ENCODE results near the gene ASTE1.
"Not testable (repeated sequence)": the region's sequence is repeated elsewhere in the genome, so short reads cannot be mapped to it uniquely, and the experiment has no call there.

Gene ASTE1

DNA sequence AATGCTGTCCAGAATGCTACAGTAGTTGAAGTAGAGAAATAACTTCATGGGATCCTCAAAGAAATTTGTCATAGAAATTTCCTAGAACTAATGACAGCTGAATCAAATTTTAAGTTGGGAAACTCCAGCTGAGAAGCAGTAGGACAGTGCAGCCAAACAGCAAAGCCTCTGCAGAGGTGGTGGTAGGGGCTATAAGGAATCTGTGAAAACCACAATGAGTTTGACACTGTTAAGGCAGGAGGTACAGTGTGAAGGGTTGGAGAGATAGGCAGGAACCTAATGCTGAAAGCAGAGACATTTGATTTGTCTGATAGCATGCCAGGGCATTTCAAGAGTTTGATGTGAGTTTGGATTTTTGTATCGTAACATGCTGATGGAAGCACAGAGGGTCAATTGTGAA, 22.0 kb downstream of the ASTE1 start:
- Histone ChIP-seq H3K27me3 (ENCODE audit: control insufficient read depth, insufficient read depth, low read length) (no peaks in the 10 kb centered on the region), H3K9me3 (ENCODE audit: control insufficient read depth, low read length) (no peaks in the 10 kb centered on the region), H3K36me3 (ENCODE audit: control insufficient read depth, insufficient read depth, low read length) (no peaks in the 10 kb centered on the region), H3K4me3 (ENCODE audit: low read length) (no peak overlapping the region), H3K9ac (ENCODE audit: low read length) (no peak overlapping the region), H3K4me1 (ENCODE audit: control insufficient read depth, insufficient read depth, low read length) (no peaks in the 10 kb centered on the region)

- H3K27me3 ChIP-seq (ENCODE audit: control insufficient read depth, insufficient read depth, low read length) = no peaks in the 10 kb centered on the region
- no peak overlapping the region for H3K9ac ChIP-seq (ENCODE audit: low read length)
- no peaks in the 10 kb centered on the region for H3K36me3 ChIP-seq (ENCODE audit: control insufficient read depth, insufficient read depth, low read length)
- no peaks in the 10 kb centered on the region for H3K9me3 ChIP-seq (ENCODE audit: control insufficient read depth, low read length)
- no peak overlapping the region for H3K4me3 ChIP-seq (ENCODE audit: low read length)
- no peaks in the 10 kb centered on the region for H3K4me1 ChIP-seq (ENCODE audit: control insufficient read depth, insufficient read depth, low read length)
Observed at GRCh38 chr3:131001071-131001470, 25.6 kb downstream of the ASTE1 start.

DNA sequence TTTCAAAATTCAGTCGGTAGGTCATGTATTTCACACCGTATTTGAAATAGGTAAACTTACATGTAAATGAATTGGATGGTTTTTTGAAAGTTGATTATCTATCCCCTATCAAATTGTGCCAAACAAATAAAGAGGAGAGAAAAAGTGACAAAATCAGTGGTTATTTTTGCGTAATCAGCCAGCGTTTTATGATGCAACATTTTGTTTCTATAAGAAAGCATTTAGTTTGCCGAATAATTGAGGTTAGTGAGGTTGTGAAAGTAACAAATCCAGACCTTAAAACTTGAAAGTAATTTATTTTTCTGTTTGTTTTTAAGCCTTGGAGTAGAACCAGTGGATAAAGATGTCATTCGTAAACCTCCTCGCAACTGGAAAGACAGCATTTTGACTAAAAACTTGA, 29.3 kb downstream of the ASTE1 start:
- Histone ChIP-seq H3K36me3 (ENCODE audit: control insufficient read depth, insufficient read depth, low read length) (no peaks in the 10 kb centered on the region), H3K27me3 (ENCODE audit: control insufficient read depth, insufficient read depth, low read length) (no peaks in the 10 kb centered on the region), H3K9ac (ENCODE audit: low read length) (no peak overlapping the region), H3K4me1 (ENCODE audit: control insufficient read depth, insufficient read depth, low read length) (no peaks in the 10 kb centered on the region), H3K9me3 (ENCODE audit: control insufficient read depth, low read length) (no peaks in the 10 kb centered on the region), H3K4me3 (ENCODE audit: low read length) (no peak overlapping the region)

DNA sequence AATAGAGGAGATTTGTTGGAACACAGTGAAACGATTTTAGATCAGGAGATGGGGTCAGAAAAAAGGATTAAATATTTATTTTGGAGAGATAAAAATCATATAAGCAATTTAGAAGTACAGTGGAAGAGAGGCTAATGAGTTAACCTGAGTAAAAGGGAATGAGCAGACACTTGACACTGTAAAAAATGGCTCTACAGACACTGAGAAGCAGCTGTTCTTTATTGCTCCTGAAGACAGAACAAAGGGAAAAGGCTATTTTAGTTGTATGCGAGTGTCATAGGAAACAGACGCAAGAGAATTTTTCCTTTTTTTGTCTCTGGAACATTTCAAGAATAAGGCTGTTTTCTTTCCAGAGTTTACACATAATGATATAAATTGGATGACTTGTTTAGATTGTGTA, 34.3 kb downstream of the ASTE1 start:
- Histone ChIP-seq H3K9me3 (ENCODE audit: control insufficient read depth, low read length) (no peaks in the 10 kb centered on the region), H3K9ac (ENCODE audit: low read length) (no peak overlapping the region), H3K27me3 (ENCODE audit: control insufficient read depth, insufficient read depth, low read length) (no peaks in the 10 kb centered on the region), H3K36me3 (ENCODE audit: control insufficient read depth, insufficient read depth, low read length) (no peaks in the 10 kb centered on the region), H3K4me1 (ENCODE audit: control insufficient read depth, insufficient read depth, low read length) (no peaks in the 10 kb centered on the region), H3K4me3 (ENCODE audit: low read length) (no peak overlapping the region)

GRCh38 chr3:130991126-130991525, 35.5 kb downstream of the ASTE1 start:
- Histone ChIP-seq H3K4me1 (ENCODE audit: control insufficient read depth, insufficient read depth, low read length) (no peaks in the 10 kb centered on the region), H3K4me3 (ENCODE audit: low read length) (no peak overlapping the region), H3K27me3 (ENCODE audit: control insufficient read depth, insufficient read depth, low read length) (no peaks in the 10 kb centered on the region), H3K36me3 (ENCODE audit: control insufficient read depth, insufficient read depth, low read length) (no peaks in the 10 kb centered on the region), H3K9ac (ENCODE audit: low read length) (no peak overlapping the region), H3K9me3 (ENCODE audit: control insufficient read depth, low read length) (no peaks in the 10 kb centered on the region)

GRCh38 chr3:130990282-130990681, 36.3 kb downstream of the ASTE1 start:
- no peaks in the 10 kb centered on the region for H3K36me3 ChIP-seq (ENCODE audit: control insufficient read depth, insufficient read depth, low read length)
- H3K9ac ChIP-seq (ENCODE audit: low read length) = no peak overlapping the region
- H3K4me1 ChIP-seq (ENCODE audit: control insufficient read depth, insufficient read depth, low read length) = no peaks in the 10 kb centered on the region
- no peaks in the 10 kb centered on the region for H3K27me3 ChIP-seq (ENCODE audit: control insufficient read depth, insufficient read depth, low read length)
- no peaks in the 10 kb centered on the region for H3K9me3 ChIP-seq (ENCODE audit: control insufficient read depth, low read length)
- H3K4me3 ChIP-seq (ENCODE audit: low read length) = no peak overlapping the region

GRCh38 chr3:130981469-130981868, 45.2 kb downstream of the ASTE1 start:
- no peak overlapping the region for H3K4me3 ChIP-seq (ENCODE audit: low read length)
- H3K4me1 ChIP-seq (ENCODE audit: control insufficient read depth, insufficient read depth, low read length) = no peaks in the 10 kb centered on the region
- no peaks in the 10 kb centered on the region for H3K27me3 ChIP-seq (ENCODE audit: control insufficient read depth, insufficient read depth, low read length)
- no peaks in the 10 kb centered on the region for H3K9me3 ChIP-seq (ENCODE audit: control insufficient read depth, low read length)
- H3K9ac ChIP-seq (ENCODE audit: low read length) = no peak overlapping the region
- no peaks in the 10 kb centered on the region for H3K36me3 ChIP-seq (ENCODE audit: control insufficient read depth, insufficient read depth, low read length)

DNA sequence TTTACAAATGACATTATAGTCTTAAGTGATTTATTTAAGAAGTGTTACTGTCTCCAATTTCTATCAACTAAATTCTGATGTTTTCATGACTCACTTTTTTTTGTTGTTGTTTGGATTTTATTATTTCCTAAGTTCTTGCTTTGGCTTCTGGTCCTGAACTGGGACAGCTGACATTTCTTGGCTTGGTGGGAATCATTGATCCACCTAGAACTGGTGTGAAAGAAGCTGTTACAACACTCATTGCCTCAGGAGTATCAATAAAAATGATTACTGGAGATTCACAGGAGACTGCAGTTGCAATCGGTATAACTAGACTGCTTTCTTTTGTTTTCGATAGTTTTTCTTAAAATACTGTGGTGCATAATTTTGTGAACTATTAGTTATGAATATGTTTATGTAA, 47.5 kb downstream of the ASTE1 start:
- Histone ChIP-seq H3K9ac (ENCODE audit: low read length) (no peak overlapping the region), H3K27me3 (ENCODE audit: control insufficient read depth, insufficient read depth, low read length) (no peaks in the 10 kb centered on the region), H3K36me3 (ENCODE audit: control insufficient read depth, insufficient read depth, low read length) (no peaks in the 10 kb centered on the region), H3K4me3 (ENCODE audit: low read length) (no peak overlapping the region), H3K9me3 (ENCODE audit: control insufficient read depth, low read length) (no peaks in the 10 kb centered on the region), H3K4me1 (ENCODE audit: control insufficient read depth, insufficient read depth, low read length) (no peaks in the 10 kb centered on the region)

GRCh38 chr3:130976706-130977105, 49.9 kb downstream of the ASTE1 start:
- Histone ChIP-seq H3K9ac (ENCODE audit: low read length) (no peak overlapping the region), H3K4me1 (ENCODE audit: control insufficient read depth, insufficient read depth, low read length) (no peaks in the 10 kb centered on the region), H3K4me3 (ENCODE audit: low read length) (no peak overlapping the region), H3K9me3 (ENCODE audit: control insufficient read depth, low read length) (no peaks in the 10 kb centered on the region), H3K36me3 (ENCODE audit: control insufficient read depth, insufficient read depth, low read length) (no peaks in the 10 kb centered on the region), H3K27me3 (ENCODE audit: control insufficient read depth, insufficient read depth, low read length) (no peaks in the 10 kb centered on the region)

DNA sequence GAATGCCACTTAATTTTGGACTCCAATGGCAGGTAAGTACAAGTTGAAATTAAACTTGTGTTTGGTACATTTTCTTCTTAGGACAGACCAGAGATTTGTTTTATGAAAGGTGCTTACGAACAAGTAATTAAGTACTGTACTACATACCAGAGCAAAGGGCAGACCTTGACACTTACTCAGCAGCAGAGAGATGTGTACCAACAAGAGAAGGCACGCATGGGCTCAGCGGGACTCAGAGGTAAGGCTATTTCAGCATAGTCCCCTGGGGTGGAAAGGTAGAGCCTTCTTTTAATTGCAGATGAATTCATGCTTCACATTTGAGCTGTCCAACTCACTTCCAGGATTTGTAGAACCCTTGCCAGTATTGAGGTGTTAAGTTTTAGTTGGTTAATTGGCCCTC, 51.4 kb downstream of the ASTE1 start:
- Histone ChIP-seq H3K36me3 (ENCODE audit: control insufficient read depth, insufficient read depth, low read length) (no peaks in the 10 kb centered on the region), H3K9me3 (ENCODE audit: control insufficient read depth, low read length) (no peaks in the 10 kb centered on the region), H3K4me3 (ENCODE audit: low read length) (no peak overlapping the region), H3K4me1 (ENCODE audit: control insufficient read depth, insufficient read depth, low read length) (no peaks in the 10 kb centered on the region), H3K27me3 (ENCODE audit: control insufficient read depth, insufficient read depth, low read length) (no peaks in the 10 kb centered on the region), H3K9ac (ENCODE audit: low read length) (no peak overlapping the region)

DNA sequence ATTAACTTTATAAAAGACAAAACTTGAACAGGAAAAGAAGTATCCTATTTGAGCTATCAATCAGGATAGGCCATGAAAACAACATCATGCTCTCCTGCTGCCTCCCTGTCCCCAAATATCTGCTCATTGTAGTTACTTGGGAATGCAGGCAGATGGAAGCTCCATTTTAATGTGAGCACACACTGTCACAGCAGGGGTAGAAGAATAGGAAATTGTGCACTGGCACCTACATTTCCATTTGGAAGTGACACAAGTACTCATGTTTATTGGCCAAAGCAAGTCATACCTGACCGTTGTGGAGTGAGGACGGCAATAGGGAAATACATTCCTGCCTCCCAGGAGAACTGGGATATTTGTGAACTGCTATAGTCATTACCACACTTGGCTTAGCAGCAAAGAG, 52.4 kb downstream of the ASTE1 start:
- Histone ChIP-seq H3K4me3 (ENCODE audit: low read length) (no peak overlapping the region), H3K4me1 (ENCODE audit: control insufficient read depth, insufficient read depth, low read length) (no peaks in the 10 kb centered on the region), H3K27me3 (ENCODE audit: control insufficient read depth, insufficient read depth, low read length) (no peaks in the 10 kb centered on the region), H3K9ac (ENCODE audit: low read length) (no peak overlapping the region), H3K36me3 (ENCODE audit: control insufficient read depth, insufficient read depth, low read length) (no peaks in the 10 kb centered on the region), H3K9me3 (ENCODE audit: control insufficient read depth, low read length) (no peaks in the 10 kb centered on the region)

GRCh38 chr3:130973406-130973805, 53.2 kb downstream of the ASTE1 start:
- no peaks in the 10 kb centered on the region for H3K27me3 ChIP-seq (ENCODE audit: control insufficient read depth, insufficient read depth, low read length)
- no peak overlapping the region for H3K4me3 ChIP-seq (ENCODE audit: low read length)
- H3K36me3 ChIP-seq (ENCODE audit: control insufficient read depth, insufficient read depth, low read length) = no peaks in the 10 kb centered on the region
- no peaks in the 10 kb centered on the region for H3K9me3 ChIP-seq (ENCODE audit: control insufficient read depth, low read length)
- no peak overlapping the region for H3K9ac ChIP-seq (ENCODE audit: low read length)
- H3K4me1 ChIP-seq (ENCODE audit: control insufficient read depth, insufficient read depth, low read length) = no peaks in the 10 kb centered on the region

DNA sequence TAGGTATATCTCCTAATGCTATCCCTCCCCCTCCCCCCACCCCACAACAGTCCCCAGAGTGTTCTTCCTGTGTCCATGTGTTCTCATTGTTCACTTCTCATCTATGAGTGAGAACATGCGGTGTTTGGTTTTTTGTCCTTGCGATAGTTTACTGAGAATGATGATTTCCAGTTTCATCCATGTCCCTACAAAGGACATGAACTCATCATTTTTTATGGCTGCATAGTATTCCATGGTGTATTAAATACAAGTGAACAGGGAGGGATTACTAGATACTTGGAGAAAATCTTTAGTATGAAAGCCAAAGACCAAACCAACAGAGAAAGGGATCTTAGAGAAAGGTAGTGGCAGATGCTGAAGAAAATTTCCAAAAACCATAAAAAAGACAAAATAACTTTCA, 54.0 kb downstream of the ASTE1 start:
- H3K9me3 ChIP-seq (ENCODE audit: control insufficient read depth, low read length); H3K4me3 ChIP-seq (ENCODE audit: low read length); H3K36me3 ChIP-seq (ENCODE audit: control insufficient read depth, insufficient read depth, low read length); H3K27me3 ChIP-seq (ENCODE audit: control insufficient read depth, insufficient read depth, low read length); H3K9ac ChIP-seq (ENCODE audit: low read length); H3K4me1 ChIP-seq (ENCODE audit: control insufficient read depth, insufficient read depth, low read length): not testable (repeated sequence)

Measured in mucosa of stomach (tissue), 1 donor.